ENCODE data around the gene HPS1.

The HPS1 gene

DNA sequence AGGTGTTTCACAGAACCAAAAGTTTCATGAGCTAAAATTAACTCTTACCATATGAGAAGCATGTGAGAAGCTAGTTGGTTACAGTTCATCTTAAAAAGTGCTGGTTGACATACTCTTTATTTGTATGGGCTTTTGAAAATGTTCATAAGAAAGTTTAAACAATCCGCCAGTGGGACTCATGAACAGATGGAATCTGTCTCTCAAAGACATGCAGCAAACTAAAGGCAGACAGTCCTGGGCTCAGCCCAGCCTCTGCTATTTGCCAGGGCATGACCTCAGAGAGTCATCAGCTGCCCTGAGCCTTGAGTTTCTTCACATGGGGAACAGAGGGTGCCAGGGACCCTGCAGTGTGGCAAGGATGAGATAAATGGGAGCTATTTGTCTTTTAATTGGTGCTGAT lies 35.0 kb downstream of the HPS1 start:
- no peak for DNase-seq (ENCODE audit: low read depth in 2 of 2)

DNA sequence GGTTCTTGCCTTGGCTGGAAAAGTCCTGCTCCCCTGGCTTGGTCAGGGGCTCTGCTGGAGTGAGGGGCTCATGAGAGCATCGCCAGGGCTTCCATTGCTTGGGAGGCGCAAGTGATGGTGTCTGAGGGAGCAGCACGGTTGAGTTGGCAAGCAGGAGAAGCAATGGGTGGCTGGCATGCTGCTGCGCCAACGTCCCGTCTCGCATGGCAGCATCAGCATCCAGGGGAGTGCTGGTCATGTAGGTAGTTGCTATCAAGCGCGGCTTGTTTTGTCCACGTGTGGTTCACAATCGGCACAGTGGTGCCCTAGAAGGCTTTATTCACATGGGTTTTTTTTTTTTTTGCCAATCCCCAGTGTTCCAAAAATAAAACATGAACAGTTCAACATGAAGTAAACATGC lies 35.6 kb downstream of the HPS1 start:
- DNase-seq (ENCODE audit: low read depth in 2 of 2): no peak

DNA sequence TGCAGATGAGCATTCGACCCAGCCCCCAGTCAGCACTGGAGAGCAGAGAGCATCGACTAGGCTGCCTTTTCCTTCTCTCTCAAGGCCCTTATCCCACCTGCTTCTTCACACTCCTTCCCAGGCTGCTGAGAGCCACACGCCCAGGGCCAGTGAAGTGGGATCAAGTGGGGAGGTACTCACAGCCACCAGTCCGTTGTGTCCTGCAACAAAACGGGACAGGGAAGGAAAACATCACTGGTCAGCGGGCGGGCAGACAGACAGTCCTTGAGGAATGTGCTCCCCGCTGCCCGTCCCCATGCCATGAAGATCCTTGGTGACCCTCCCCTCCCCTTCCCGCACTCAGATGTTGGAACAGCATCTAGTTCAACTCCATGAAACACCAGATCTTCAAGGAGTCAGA lies 36.0 kb downstream of the HPS1 start:
- no peak for DNase-seq (ENCODE audit: low read depth in 2 of 2)

DNA sequence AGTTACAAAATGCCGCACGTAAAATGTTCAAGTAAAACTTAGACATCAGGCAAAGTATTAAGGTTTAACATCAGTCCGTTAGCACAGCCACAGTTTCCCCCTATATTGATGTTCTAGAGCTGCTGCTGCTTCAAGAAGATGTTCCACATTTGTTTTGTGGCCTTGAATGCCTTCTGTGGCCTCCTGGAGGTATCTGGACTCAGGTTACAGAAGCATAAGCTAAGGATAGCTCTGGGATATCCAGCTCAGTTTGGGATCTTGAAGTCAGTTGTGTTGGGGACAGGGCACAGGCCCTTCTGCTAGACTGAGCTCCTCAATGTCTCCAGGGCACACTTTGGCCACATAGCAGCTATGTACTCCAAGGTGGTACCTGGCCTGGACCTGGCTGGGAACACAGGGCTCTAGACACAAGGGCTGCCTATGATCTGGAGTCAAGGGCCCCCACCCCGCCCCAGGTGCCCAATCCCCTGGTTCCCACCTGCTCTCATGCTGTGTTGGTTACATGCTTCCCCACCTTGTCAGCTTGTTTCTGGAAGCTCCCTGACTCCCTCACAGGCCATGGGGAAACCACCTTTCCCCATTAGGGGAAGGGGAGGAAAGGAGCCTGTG lies 36.5 kb downstream of the HPS1 start:
- DNase-seq (ENCODE audit: low read depth in 2 of 2): no peak

DNA sequence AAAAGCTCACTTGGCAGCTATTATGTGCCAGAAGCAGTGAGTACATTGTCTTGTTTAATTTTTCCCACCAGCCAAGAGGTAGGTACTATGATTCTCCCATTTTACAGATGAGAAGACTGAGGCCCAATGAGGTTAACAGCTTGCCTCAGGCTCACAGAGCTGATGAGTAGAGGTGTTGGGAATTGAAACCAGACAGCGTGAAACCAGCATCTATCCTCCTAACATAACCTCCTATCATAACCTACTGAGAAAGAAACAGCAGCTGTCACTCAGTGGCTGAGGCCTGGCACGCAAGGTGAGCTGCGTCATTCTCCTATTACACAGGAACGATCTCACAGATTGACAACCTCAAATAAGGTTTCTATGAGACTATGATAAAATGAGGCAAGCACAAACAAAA lies 37.9 kb downstream of the HPS1 start:
- DNase-seq (ENCODE audit: low read depth in 2 of 2): no peak

DNA sequence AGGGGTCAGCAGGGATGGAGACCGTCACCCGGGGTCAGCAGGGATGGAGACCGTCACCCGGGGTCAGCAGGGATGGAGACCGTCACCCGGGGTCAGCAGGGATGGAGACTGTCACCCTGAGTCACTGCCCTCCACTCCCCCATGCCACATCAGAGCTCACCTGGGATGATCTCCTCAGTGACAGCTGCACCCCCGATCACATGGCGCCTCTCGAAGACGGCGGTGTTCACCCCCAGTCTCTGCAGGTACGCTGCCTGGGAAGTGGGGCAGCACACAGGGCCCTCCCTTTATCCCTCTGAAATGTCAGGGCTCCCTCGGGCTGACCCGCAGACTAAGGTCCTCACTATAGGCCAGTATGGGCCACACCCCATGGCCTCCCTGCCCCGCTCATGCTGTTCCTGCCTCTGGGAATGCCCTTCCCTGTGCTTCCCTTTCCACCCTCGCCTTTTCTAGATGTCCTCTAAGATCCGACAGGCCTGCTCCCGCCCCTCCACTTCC lies 38.9 kb downstream of the HPS1 start:
- no peak for DNase-seq (ENCODE audit: low read depth in 2 of 2)

DNA sequence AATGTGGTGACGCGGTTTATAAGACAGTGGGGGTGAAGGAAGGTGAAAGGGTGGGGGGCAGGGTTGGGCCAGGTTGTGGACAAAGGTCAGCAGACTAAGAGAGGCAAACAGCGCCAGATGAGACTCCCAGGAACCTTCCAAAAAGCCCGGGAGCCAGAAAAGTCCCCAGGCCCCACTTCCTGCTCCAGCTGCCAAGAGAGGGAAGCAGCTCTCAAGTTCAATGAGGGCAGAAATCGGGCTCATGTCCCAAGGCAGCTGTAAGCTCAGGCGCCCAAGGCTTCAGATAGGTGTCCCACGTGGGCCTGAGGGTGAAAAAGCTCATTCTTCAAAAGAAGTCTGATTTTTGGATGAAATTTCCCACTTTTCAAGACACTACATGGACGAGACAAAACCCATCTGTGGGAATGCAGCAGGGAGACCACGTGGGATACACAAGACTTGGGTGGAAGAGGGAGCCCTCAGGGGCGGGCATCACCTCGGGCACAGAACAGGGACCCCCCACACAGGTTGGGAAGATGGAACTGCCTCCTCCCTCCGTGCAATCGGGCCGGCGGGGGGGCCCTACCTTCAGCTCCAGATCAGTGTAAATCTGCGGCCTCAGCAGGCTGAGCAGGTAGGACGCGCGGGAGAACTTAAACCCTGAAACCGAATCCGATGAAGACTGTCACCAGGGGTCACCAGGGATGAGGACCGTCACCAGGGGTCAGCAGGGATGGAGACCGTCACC lies 39.6 kb downstream of the HPS1 start:
- DNase-seq (ENCODE audit: low read depth in 2 of 2): no peak

DNA sequence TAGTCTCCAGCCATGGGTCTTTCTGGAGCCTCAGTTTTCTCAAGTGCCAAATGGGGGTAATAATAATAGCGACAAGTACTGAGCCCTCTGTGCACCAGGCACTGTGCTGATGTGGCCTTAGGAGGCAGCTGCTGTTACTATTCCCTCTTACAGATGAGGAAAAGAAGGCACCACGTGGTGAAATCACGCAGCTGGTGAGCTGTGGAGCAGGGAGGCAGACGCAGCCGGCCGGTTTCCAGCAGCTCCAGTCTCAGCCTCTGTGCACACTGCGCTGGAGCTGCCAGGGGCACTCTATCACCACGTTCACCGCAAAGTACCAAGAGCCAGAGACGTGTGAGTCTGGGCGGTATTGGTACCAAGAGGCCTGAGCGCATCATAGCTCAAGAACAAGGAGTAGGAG lies 41.3 kb downstream of the HPS1 start:
- no peak for DNase-seq (ENCODE audit: low read depth in 2 of 2)

DNA sequence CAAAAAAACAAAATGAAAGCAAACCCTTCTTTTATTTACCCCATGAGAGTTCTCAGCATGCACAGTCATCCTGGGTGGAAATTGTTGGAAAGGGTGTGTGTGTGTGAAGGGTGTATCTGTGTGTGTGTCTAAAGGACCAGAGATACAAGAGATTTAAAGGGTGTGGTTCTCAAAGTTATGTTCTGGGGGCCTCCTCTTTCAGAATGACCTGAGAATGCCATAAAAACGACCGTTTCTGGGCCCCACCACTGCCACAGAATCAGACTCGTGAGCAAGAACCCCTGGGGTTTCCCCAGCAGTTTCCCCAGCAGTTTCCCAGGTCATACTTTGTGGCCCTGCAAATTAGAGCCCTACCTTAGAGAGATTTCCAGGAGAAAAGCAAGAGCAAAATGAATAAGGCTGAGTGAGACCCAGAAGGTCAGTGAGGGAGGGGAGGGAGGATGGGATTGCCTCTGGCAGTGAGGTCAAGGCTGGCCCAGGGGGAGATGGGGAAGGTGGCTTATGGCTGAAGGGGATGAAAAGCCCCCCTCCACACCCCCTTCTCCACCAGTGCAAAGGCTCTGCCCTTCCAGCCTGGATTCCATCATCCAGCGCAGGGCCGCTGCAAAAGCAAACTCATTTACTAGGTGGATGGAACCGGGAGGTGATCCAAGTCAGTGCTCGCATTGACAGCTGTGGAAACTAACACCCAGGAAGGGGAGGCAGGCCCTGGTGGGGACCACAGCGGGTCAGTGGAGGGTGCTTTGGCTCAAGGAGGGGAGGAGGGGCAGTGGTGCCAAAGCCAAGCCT lies 42.0 kb downstream of the HPS1 start:
- no peak for DNase-seq (ENCODE audit: low read depth in 2 of 2)

DNA sequence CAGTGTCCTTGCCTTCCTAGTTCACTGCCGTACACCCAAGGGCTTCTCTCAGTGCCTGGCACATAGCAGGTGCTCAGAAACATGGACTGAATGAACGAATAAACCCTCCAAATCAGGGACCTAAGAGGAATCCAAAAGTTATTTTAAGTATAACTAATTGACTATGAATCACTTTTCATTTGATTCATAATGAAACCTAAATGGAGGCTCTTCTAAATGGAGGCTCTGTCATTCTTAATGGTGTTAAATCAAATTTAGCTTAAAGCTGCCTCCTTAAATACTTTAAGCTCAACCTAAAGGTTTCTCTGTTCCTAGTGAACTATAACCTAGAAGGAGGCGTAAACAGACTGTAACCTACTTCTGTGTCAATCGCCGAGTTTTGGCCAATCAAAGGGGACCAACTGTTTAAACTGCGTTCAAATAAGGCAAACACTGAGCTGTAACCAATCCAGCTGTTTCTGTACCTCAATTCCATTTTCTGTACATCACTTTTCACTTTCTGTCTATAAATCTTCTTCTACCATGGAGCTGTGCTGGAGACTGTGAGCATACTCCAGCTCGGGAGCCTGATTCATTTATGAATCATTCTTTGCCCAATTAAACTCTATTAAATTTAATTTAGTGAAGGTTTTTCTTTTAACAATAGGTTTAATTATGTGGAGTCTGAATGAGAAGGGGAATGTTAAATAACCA lies 42.8 kb downstream of the HPS1 start:
- DNase-seq (ENCODE audit: low read depth in 2 of 2): no peak

DNA sequence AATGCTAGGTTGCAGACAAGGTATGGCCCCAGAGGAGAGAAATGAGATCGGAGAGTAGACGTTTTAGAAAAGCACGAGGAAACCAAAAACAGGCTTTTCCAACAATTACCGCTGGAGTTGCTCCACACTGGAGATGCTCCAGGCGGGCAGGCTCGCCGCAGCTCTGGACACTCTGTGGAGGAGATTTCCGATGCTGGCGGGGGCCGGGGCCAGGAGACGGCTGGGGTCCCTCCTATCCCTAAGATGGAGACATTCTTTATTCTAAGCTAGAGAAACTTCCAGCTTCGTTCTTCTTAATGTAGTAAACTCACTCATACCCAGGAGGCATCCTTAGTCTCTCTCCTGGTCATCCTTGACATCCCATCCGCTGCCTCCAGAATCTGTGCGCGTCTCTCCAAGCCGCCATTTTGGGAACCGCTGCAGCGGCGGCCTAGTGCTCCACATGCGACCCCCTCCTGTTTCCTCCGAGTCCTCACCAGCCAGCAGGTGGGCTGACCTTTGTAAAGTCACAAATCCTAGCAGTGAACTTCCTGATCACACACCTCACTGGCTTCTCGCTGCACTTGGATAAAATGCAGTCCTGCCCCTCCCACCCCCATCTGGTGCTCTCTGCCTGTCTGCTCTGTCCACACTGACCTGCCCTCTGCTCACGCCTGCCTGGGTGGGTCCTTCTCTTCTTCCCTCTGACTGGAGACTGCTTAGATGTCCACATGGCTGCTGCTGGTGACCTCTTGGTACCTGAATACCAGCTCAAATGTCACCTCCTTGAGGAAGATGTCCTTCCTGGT lies 43.6 kb downstream of the HPS1 start:
- DNase-seq (ENCODE audit: low read depth in 2 of 2): no peak

DNA sequence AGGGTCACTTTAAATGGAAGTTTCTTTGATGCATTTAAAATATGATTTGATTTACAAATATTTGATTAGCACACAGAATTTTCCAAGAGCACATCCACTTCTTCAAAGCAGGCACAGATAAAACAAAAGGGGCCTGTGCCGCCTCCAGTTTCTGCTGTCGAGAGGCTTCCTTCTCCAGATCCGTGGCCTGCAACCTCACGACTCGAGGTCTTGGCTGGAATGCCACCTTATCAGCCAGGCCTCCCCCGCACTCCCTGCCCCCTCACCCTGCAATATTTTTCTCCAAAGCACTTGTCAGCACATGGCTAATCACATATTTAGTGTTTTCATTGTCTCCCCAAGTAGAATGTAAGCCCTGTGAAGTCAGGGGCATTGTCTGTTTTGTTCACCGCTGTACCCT lies 44.3 kb downstream of the HPS1 start:
- DNase-seq (ENCODE audit: low read depth in 2 of 2): no peak

DNA sequence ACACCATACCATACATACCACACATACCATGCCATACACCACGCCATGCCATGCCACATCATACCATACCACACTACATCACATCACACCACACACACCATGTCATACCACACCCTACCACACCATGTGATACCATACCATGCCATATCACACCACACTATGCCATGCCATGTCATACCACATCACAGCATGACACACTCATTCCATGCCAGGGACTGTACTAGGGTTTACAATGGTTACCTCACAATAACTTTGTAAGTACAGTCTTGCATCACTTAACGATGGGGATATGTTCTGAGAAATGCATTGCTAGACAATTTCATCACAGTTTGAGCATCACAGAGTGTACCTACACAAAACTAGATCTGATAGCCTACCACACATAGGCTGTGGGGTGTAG lies 46.3 kb downstream of the HPS1 start:
- no peak for DNase-seq (ENCODE audit: low read depth in 2 of 2)

DNA sequence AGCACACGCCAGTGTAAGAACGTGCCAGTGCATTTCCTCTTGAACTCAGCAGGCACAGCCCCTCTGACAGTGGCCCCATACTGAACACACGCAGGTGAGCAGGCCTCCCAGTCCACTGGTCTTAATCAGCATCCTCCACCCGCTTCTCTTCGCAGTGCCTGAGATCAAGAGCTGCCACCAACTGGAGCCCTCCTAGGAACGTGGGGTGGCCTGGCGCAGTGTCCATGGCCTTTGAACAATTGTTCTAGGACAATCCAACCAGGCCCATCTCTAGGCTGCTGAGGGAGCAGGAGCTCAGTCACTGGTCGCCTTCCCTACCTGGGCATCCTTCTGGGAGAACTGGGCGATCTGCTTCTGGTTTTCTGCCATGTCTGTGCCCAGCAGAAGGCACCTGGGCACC lies 47.0 kb downstream of the HPS1 start:
- no peak for DNase-seq (ENCODE audit: low read depth in 2 of 2)

DNA sequence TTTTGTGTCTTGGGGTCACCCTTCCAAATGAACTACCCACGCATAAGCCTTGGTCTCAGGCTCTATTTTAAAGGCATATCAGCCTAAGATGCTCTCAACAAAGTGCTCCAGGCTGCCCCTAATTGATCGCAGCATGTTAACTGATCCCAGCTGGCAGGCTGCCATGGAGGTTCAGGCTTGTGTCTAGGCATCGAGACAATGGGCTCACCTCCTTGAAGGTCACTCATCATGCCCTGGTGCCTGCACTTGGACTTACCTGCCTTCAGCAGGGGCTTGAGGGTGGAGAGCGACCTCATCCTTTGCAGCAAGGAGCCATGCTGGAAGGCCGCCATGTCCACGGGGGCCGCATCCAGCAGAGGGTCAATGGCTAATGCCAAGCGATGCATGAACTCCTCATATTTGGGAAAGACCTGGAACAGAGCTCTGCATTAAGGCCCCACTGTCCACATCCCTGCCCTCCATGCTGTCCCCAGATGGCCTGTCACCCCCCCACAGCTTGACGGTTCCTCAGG lies 49.6 kb downstream of the HPS1 start:
- no peak for DNase-seq (ENCODE audit: low read depth in 2 of 2)

DNA sequence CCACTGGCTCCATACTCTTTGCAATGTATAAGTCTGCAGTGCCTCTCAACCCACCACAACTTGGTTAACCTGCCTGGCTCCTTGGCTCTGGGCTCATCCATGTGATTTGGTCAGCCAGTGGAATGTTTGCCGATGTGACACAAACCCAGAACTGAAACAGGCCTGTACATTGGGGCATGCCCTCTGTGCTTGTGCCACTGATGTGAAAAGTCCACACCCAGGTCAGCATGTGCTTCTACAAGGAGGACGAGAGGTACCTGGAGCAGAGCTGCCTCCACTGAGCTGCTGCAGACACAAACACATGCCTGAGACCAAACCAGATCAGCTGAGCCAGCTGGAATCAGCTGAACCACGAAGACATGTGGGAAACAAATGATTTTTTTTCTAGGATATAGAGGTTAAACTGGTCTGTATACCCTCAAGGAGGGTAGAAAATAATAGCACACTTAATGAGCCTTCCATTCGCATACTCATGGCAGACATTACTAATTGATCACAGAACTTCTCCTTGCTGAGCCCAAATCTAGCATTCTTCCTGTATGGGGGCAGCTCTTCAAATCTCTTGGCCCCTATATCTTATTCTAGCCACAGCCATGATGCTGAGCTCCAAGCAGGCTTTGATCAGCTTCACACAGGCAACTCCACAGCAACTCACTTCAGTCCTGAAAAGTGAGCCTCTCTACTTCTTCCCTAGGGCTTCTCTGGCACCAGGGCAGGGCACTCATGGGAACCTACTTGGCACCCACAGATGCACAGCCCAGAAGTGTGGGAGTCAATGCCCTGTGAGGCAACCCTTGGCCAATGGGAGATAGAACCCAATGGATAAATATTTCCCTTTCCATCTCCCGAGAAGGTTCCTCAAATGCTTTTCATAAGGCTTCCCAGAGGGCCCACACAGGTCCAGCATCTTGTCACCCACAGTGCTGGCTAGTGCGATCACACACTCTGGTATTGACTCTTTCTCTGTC lies 50.4 kb downstream of the HPS1 start:
- DNase-seq (ENCODE audit: low read depth in 2 of 2): no peak

DNA sequence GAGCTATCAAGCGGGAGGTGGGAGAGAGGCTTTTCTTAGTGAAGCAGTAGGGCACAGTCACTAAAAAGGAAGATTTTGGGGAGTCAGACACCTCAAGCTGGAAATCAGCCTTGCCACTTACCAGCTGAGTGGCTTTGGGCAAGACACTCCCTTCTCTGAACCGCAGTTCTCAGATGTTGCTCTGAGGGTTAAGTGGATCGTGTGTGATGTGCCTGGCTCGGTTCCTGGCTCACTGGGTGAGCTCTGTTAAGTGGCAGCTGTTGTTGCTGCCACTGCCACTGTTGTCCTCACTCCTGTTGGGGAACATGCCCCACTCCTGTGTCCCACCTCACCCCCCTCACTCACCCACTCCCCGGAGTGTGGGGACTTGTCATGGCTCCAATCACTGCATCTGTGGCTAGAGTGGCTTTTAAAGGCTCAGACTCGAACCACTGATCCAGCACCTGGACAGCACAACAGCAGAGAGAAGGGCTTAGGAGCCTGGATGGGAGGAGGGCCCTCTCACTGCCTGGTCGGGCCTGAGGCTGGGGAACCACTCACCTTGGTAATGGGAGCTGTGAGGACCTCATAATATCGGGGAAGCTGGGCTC lies 51.8 kb downstream of the HPS1 start:
- no peak for DNase-seq (ENCODE audit: low read depth in 2 of 2)

DNA sequence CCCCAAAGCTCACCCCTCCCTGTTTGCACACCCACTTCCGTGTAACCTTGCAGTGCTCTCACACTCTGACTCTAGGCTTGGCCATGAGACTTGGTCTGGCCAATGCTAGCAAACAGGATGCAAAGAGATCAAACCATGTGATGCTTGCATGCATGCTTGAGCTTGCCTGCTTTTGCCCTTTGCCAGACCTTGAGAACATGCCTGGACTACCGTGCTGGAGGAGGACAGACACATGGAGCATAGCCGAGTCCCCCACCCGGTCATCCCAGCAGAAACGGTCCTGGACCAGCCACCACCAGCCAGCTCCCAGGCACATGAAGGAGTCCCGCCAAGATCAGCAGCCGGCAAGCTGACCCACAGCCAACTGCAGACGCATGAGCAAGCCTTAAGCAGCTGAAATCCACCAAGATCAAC lies 55.1 kb downstream of the HPS1 start:
- DNase-seq (ENCODE audit: low read depth in 2 of 2): no peak

DNA sequence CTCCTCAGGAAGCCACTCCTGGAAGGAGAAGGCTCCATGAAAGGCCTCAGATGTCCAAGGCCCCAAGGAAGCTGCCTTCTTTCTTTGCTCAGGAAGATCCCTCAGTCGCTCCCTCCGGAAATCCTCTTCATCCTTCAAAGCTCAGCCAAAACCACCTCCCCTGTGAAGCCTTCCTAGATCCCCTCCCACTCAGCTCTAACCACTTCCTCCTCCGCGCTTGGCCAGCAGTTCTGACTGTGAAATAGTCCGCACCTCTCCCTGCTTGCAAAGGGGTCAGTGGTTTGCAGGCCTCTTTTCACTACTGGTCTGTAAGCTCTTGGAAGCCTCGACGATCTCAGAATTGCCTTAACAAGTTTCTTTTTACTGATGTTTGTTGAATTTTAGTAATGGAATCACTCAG lies 55.7 kb downstream of the HPS1 start:
- DNase-seq (ENCODE audit: low read depth in 2 of 2): no peak

DNA sequence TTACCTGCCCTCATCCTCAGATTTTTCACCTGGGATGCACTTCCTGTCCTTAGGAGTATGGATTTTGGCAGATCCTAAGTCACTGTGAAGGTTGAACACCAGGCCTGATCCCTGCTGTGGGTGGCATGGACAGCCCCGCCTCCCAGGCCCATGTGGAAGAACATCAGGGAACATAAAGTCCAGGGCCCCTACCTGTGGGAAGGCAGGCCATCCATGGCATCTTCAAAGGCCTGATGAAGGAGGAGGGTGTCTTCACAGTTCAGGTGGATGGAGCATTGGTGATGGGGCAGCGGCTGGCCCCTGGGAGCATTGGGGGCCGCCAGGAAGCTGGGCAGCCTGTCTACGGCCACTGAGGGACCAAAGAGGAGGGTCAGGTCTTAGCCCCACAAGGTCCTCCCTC lies 56.3 kb downstream of the HPS1 start:
- DNase-seq (ENCODE audit: low read depth in 2 of 2): no peak

Measured in stimulated activated CD8-positive, alpha-beta memory T cell treated with anti-CD3 and anti-CD28 coated beads, Interleukin-7, amount 100 ng/mL, for 4 hours (primary cell).